SK-N-SH treated with all-trans-retinoic acid at 6 μM for 48 hours (cell line): ENCODE measurements around the gene ZNF217.
A peak's percentile ranks its signal among the peaks of the same experiment; 100 is the strongest.

Experiments used
- ATAC-seq: fragments of 200-7000 bp; cut with Tn5 transposase; 3 replicates; pipeline ENCODE4 v1.9.1; 2020; ENCODE audit warnings: mild to moderate bottlenecking, moderate library complexity
- BACH2 ChIP-seq: fragments of 250-450 bp; sonication (Bioruptor Pico); IDR thresholded peaks from 2 replicates; pipeline ENCODE4 v1.9.0; 2021; ENCODE audit warnings: mild to moderate bottlenecking, borderline replicate concordance
- CSDC2 ChIP-seq: fragments of 250-450 bp; sonication (Bioruptor Pico); IDR thresholded peaks from 2 replicates; pipeline ENCODE4 v1.5.0; 2020; ENCODE audit warnings: mild to moderate bottlenecking, moderate library complexity
- CSRNP3 ChIP-seq: fragments of 250-450 bp; sonication (Bioruptor Pico); IDR thresholded peaks from 2 replicates; pipeline ENCODE4 v1.5.1; 2021; ENCODE audit warnings: mild to moderate bottlenecking, moderate library complexity
- ESRRG ChIP-seq: fragments of 250-450 bp; sonication (Bioruptor Pico); IDR thresholded peaks from 2 replicates; pipeline ENCODE4 v1.6.1; 2021; ENCODE audit warnings: mild to moderate bottlenecking
- GLIS3 ChIP-seq: fragments of 250-450 bp; sonication (Bioruptor Pico); IDR thresholded peaks from 2 replicates; pipeline ENCODE4 v1.5.0; 2020; ENCODE audit warnings: mild to moderate bottlenecking, moderate library complexity
- ISL1 ChIP-seq: fragments of 250-450 bp; sonication (Bioruptor Pico); IDR thresholded peaks from 2 replicates; pipeline ENCODE4 v2.1.2; 2022; ENCODE audit warnings: mild to moderate bottlenecking, moderate library complexity
- PATZ1 ChIP-seq: fragments of 250-450 bp; sonication (Bioruptor Pico); IDR thresholded peaks from 2 replicates; pipeline ENCODE4 v1.8.0; 2020; ENCODE audit warnings: mild to moderate bottlenecking, moderate library complexity, borderline replicate concordance
- POU6F1 ChIP-seq: fragments of 250-450 bp; sonication (Bioruptor Pico); IDR thresholded peaks from 2 replicates; pipeline ENCODE4 v1.8.0; 2021; ENCODE audit warnings: low read depth, mild to moderate bottlenecking, moderate library complexity, borderline replicate concordance
- PPARA ChIP-seq: fragments of 250-450 bp; sonication (Bioruptor Pico); IDR thresholded peaks from 2 replicates; pipeline ENCODE4 v1.5.0; 2020; ENCODE audit warnings: mild to moderate bottlenecking, borderline replicate concordance
- RARB ChIP-seq: fragments of 250-450 bp; sonication (Bioruptor Pico); IDR thresholded peaks from 2 replicates; pipeline ENCODE4 v1.8.0; 2021; ENCODE audit warnings: mild to moderate bottlenecking, moderate library complexity
- SNAI2 ChIP-seq: fragments of 250-450 bp; sonication (Bioruptor Pico); IDR thresholded peaks from 2 replicates; pipeline ENCODE4 v1.5.0; 2020; ENCODE audit warnings: mild to moderate bottlenecking, moderate library complexity
- TCF4 ChIP-seq: fragments of 250-450 bp; sonication (Bioruptor Pico); IDR thresholded peaks from 2 replicates; pipeline ENCODE4 v1.8.0; 2021; ENCODE audit warnings: mild to moderate bottlenecking, moderate library complexity, borderline replicate concordance
- TOX ChIP-seq: fragments of 250-450 bp; sonication (Bioruptor Pico); IDR thresholded peaks from 2 replicates; pipeline ENCODE4 v1.8.0; 2021; ENCODE audit warnings: mild to moderate bottlenecking, moderate library complexity, borderline replicate concordance
- ZC3H10 ChIP-seq: fragments of 250-450 bp; sonication (Bioruptor Pico); IDR thresholded peaks from 2 replicates; pipeline ENCODE4 v1.5.1; 2021; ENCODE audit warnings: mild to moderate bottlenecking, moderate library complexity
- ZFP3 ChIP-seq: fragments of 250-450 bp; sonication (Bioruptor Pico); IDR thresholded peaks from 2 replicates; pipeline ENCODE4 v1.5.0; 2020; ENCODE audit warnings: mild to moderate bottlenecking, moderate library complexity
- ZFP30 ChIP-seq: fragments of 450-650 bp; formaldehyde crosslinking; IDR thresholded peaks from 2 replicates; pipeline ENCODE4 v1.5.0; 2022; ENCODE audit warnings: mild to moderate bottlenecking, moderate library complexity
- ZNF565 ChIP-seq: fragments of 450-650 bp; formaldehyde crosslinking; conservative IDR thresholded peaks from 2 replicates; pipeline ENCODE4 v1.5.0; 2020; ENCODE audit warnings: low read depth, mild to moderate bottlenecking, moderate library complexity
- ZNF8 ChIP-seq: fragments of 450-650 bp; formaldehyde crosslinking; IDR thresholded peaks from 2 replicates; pipeline ENCODE4 v1.5.0; 2020; ENCODE audit warnings: mild to moderate bottlenecking, moderate library complexity
- TF ChIP-seq, protein P1 (sequence below): fragments of 250-450 bp; sonication (Bioruptor Pico); IDR thresholded peaks from 2 replicates; pipeline ENCODE4 v1.5.1; 2020; ENCODE audit warnings: low read depth, mild to moderate bottlenecking, moderate library complexity
- TF ChIP-seq, protein P2 (sequence below): fragments of 250-450 bp; sonication (Bioruptor Pico); IDR thresholded peaks from 2 replicates; pipeline ENCODE4 v1.5.0; 2020; ENCODE audit warnings: mild to moderate bottlenecking, moderate library complexity

Gene ZNF217

DNA sequence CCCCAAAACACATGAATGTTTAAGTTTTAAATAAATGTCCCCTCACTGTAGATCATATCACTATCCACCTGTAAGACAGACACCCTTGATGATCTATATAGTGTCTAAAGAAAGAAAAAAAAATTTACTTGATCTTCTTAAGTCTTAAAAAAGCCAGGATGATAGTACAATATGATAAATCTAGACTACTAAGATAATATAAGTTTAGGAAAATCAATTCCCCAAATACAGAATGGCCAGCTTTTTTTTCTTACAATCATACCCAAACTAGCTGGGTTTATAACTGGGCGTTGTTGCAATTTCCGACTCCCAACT is 14.4 kb downstream of the ZNF217 start (continued):
- TF ChIP-seq, protein P1, sequence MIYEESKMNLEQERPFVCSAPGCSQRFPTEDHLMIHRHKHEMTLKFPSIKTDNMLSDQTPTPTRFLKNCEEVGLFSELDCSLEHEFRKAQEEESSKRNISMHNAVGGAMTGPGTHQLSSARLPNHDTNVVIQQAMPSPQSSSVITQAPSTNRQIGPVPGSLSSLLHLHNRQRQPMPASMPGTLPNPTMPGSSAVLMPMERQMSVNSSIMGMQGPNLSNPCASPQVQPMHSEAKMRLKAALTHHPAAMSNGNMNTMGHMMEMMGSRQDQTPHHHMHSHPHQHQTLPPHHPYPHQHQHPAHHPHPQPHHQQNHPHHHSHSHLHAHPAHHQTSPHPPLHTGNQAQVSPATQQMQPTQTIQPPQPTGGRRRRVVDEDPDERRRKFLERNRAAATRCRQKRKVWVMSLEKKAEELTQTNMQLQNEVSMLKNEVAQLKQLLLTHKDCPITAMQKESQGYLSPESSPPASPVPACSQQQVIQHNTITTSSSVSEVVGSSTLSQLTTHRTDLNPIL (CRISPR knock-in tag), result no peak
- TF ChIP-seq CSDC2 (CRISPR knock-in tag) (no peak), GLIS3 (CRISPR knock-in tag) (no peak), CSRNP3 (CRISPR knock-in tag) (no peak), ESRRG (no peak), ZNF565 (no peak)

DNA sequence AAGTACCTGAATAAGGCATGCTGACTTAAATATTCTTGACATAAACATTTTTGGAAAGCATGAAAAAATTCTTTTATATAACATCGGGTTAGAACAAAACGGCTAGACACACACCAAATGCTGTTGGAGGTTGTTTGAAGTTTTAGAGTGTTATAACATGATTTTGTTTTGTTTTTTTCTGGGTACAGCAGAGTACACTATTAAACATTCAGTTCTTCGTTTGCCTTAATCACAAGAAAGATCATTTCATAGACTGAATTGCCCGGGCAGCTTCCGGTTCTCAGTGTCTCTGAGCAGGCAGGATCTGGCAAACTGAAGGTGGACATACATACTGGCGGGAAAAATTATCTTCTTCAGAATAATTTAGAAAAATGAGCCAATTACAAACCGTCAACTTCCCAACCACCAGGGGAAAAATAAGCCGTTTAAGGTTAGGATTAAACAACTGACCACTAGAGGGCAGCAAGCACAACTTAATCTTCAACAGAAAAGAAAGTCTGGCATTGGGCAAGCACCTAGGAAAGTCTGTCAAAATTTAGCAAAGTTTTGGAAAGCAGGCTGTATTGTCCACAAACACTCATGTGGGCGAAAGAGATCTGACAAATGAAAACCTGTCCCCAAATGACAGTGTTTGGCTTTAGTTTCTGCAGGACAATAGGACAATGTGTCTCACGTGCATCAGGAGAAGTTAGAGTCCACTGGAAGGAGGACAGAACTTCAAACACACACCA is 15.0 kb downstream of the ZNF217 start:
- no peak for TF ChIP-seq SNAI2
- TF ChIP-seq ZNF8 (CRISPR knock-in tag), result no peak
- TF ChIP-seq PATZ1, result no peak
- TF ChIP-seq CSRNP3 (CRISPR knock-in tag), result no peak
- no peak for TF ChIP-seq ZFP3
- TF ChIP-seq ISL1, result no peak
- TF ChIP-seq, protein P1 (CRISPR knock-in tag), result no peak
- no peak for TF ChIP-seq ZC3H10 (CRISPR knock-in tag)
- TF ChIP-seq CSDC2 (CRISPR knock-in tag), result no peak
- TF ChIP-seq ZFP30 (CRISPR knock-in tag), result no peak
- TF ChIP-seq ZNF565, result no peak
- no peak for TF ChIP-seq GLIS3 (CRISPR knock-in tag)
- TF ChIP-seq RARB, result no peak
- TF ChIP-seq TOX (CRISPR knock-in tag), result no peak
- TF ChIP-seq BACH2 (CRISPR knock-in tag), result no peak
- TF ChIP-seq TCF4 (CRISPR knock-in tag), result no peak
- TF ChIP-seq, protein P2, sequence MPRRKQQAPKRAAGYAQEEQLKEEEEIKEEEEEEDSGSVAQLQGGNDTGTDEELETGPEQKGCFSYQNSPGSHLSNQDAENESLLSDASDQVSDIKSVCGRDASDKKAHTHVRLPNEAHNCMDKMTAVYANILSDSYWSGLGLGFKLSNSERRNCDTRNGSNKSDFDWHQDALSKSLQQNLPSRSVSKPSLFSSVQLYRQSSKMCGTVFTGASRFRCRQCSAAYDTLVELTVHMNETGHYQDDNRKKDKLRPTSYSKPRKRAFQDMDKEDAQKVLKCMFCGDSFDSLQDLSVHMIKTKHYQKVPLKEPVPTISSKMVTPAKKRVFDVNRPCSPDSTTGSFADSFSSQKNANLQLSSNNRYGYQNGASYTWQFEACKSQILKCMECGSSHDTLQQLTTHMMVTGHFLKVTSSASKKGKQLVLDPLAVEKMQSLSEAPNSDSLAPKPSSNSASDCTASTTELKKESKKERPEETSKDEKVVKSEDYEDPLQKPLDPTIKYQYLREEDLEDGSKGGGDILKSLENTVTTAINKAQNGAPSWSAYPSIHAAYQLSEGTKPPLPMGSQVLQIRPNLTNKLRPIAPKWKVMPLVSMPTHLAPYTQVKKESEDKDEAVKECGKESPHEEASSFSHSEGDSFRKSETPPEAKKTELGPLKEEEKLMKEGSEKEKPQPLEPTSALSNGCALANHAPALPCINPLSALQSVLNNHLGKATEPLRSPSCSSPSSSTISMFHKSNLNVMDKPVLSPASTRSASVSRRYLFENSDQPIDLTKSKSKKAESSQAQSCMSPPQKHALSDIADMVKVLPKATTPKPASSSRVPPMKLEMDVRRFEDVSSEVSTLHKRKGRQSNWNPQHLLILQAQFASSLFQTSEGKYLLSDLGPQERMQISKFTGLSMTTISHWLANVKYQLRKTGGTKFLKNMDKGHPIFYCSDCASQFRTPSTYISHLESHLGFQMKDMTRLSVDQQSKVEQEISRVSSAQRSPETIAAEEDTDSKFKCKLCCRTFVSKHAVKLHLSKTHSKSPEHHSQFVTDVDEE, result no peak
- TF ChIP-seq, all 23 proteins: peak for 0
- ATAC-seq, result peak; percentile 74

DNA sequence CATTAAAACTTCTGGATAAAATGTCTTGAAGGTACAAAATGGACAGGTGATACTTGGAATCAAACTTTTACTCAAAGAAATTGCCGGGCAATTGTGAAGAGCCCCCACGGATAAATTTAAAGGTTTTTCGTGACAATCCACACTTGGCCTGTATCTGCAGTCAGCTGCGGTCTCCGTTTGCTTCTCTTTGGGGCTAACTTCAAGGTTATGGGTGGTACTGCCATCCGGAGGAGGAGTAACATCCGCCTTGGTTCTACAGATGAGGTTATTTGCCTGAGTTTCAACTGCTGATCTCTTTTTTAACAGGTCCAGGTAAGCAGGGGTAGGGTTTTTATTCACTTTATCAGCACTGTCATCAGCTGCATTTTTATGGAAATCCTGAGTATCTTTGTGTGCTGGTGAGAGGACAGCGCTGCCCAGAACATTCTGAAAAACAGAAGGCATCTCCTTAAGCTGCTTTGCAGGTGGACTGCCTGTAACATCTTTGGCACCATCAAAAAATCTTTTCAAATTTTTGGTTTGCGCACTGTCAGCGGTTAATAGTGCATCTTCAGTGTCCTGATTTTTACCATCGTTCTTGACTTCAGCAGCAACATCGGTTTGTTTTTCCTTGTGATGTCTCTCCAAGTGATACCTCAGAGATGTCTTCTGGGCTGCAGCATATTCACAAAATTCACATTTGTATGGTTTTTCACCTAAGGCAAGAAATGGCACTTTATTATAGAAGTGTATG is 16.9 kb downstream of the ZNF217 start:
- TF ChIP-seq ZFP3 (no peak), ZNF8 (CRISPR knock-in tag) (no peak), ZNF565 (no peak), TCF4 (CRISPR knock-in tag) (no peak), ZC3H10 (CRISPR knock-in tag) (no peak), PPARA (CRISPR knock-in tag) (no peak), SNAI2 (no peak), ISL1 (no peak), TOX (CRISPR knock-in tag) (no peak), POU6F1 (no peak), ESRRG (no peak)
- TF ChIP-seq, protein P2, result no peak
- ATAC-seq, result no peak
